Gastrocnemius medialis (tissue), 4 donors: Measurements from ENCODE around the gene PAPPA.

Experiments
- POLR2A ChIP-seq, 2 donors: fragments of 450-650 bp; IDR thresholded peaks; one replicate each; pipeline ENCODE4 v1.6.1; 2017; ENCODE audit warnings: antibody characterized with exemption in 2 of 2, mild to moderate bottlenecking in 2 of 2, moderate library complexity in 2 of 2
- TF ChIP-seq, protein P1 (sequence below), 5 experiments: fragments of 450-650 bp in 3 of 5; fragments of 200-600 bp in 2 of 5; sonication (generic) in 2 of 5; IDR thresholded peaks in 4 of 5; conservative IDR thresholded peaks in 1 of 5; 1 replicate in 4 of 5; 2 replicates in 1 of 5; pipeline ENCODE4 v1.5.1; 2016 to 2019; ENCODE audit warnings: antibody characterized with exemption in 5 of 5, mild to moderate bottlenecking in 3 of 5, moderate library complexity in 3 of 5

- TF ChIP-seq, protein P1, sequence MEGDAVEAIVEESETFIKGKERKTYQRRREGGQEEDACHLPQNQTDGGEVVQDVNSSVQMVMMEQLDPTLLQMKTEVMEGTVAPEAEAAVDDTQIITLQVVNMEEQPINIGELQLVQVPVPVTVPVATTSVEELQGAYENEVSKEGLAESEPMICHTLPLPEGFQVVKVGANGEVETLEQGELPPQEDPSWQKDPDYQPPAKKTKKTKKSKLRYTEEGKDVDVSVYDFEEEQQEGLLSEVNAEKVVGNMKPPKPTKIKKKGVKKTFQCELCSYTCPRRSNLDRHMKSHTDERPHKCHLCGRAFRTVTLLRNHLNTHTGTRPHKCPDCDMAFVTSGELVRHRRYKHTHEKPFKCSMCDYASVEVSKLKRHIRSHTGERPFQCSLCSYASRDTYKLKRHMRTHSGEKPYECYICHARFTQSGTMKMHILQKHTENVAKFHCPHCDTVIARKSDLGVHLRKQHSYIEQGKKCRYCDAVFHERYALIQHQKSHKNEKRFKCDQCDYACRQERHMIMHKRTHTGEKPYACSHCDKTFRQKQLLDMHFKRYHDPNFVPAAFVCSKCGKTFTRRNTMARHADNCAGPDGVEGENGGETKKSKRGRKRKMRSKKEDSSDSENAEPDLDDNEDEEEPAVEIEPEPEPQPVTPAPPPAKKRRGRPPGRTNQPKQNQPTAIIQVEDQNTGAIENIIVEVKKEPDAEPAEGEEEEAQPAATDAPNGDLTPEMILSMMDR (IDR thresholded peaks at IDR 0.05 in 4 of 5, conservative IDR thresholded peaks at IDR 0.05 in 1 of 5), result no peak
- no peak for TF ChIP-seq POLR2A (IDR thresholded peaks at IDR 0.05)
Measured at GRCh38 chr9:116325924-116326323, 172.3 kb downstream of the PAPPA start.
